ENCODE data around the gene ARVCF. TPM values are rescaled to one million over a fixed set of nuclear protein-coding genes. Genes with fewer than 3 reads are reported as not detected.

ARVCF gene
- total and polyA plus RNA-seq, 9 of the 15 experiments (the other 6 are each of a cell fraction or from before 2014, with no cell fraction given) = 0.03 to 97.4 (median 15.6) TPM

DNA sequence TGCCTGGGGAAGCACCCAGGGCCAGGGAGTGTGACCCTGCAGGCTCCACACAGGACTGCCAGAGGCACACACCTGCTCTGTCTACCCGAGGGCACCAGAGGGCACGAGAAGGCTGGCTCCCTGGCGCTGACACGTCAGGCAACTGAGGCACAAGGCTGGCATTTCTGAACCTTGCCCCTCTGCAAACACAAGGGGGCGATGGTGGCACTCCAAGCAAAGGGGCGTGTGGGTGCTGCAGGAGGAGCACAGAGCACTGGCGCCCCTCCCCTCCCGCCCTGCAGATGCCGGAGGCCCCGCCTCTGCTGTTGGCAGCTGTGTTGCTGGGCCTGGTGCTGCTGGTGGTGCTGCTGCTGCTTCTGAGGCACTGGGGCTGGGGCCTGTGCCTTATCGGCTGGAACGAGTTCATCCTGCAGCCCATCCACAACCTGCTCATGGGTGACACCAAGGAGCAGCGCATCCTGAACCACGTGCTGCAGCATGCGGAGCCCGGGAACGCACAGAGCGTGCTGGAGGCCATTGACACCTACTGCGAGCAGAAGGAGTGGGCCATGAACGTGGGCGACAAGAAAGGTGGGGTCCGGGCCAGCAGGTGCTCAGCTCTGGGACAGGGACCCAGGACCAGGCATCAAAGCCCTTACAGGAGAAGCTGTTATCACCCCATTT, 54.2 kb downstream of the ARVCF start (continued):
- no peak for TF ChIP-seq ZNF134 (CRISPR knock-in tag; conservative IDR thresholded peaks at IDR 0.05)
- TF ChIP-seq, protein P1, sequence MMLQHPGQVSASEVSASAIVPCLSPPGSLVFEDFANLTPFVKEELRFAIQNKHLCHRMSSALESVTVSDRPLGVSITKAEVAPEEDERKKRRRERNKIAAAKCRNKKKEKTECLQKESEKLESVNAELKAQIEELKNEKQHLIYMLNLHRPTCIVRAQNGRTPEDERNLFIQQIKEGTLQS (IDR thresholded peaks at IDR 0.05) = no peak
- TF ChIP-seq, protein P1 (CRISPR knock-in tag; conservative IDR thresholded peaks at IDR 0.05) = 0 out of 2 replicates have a peak, but pooled peaks have one; percentile 27
- TF ChIP-seq ZNF668 (CRISPR knock-in tag; IDR thresholded peaks at IDR 0.05) = no peak
- peak; percentile 52; the same call in 1 of the 2 replicates for TF ChIP-seq TOE1 (IDR thresholded peaks at IDR 0.05; ENCODE audit: borderline replicate concordance)
- TF ChIP-seq TOE1 (CRISPR knock-in tag; IDR thresholded peaks at IDR 0.05; ENCODE audit: borderline replicate concordance, low read depth) = no peak
- no peak for TF ChIP-seq ZKSCAN3 (CRISPR knock-in tag; IDR thresholded peaks at IDR 0.05)
- no peak for TF ChIP-seq CHD4 (IDR thresholded peaks at IDR 0.05; ENCODE audit: insufficient read depth, insufficient replicate concordance, low read depth, low read length, poor library complexity, severe bottlenecking)
- TF ChIP-seq MBD1 (CRISPR knock-in tag; IDR thresholded peaks at IDR 0.05) = no peak
- TF ChIP-seq TCF3 (CRISPR knock-in tag; IDR thresholded peaks at IDR 0.05) = no peak
- TF ChIP-seq TAF1 (IDR thresholded peaks at IDR 0.05; ENCODE audit: control insufficient read depth, extremely low read depth, insufficient read depth, low read length, severe bottlenecking) = no peak
- TF ChIP-seq, protein P2, sequence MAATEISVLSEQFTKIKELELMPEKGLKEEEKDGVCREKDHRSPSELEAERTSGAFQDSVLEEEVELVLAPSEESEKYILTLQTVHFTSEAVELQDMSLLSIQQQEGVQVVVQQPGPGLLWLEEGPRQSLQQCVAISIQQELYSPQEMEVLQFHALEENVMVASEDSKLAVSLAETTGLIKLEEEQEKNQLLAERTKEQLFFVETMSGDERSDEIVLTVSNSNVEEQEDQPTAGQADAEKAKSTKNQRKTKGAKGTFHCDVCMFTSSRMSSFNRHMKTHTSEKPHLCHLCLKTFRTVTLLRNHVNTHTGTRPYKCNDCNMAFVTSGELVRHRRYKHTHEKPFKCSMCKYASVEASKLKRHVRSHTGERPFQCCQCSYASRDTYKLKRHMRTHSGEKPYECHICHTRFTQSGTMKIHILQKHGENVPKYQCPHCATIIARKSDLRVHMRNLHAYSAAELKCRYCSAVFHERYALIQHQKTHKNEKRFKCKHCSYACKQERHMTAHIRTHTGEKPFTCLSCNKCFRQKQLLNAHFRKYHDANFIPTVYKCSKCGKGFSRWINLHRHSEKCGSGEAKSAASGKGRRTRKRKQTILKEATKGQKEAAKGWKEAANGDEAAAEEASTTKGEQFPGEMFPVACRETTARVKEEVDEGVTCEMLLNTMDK (IDR thresholded peaks at IDR 0.05; ENCODE audit: borderline replicate concordance, insufficient read depth, low read depth, low read length, poor library complexity, severe bottlenecking) = peak; percentile 84
- TF ChIP-seq RBM14 (IDR thresholded peaks at IDR 0.05; ENCODE audit: borderline replicate concordance, insufficient read depth, low read depth, low read length) = no peak
- TF ChIP-seq RAD21 (CRISPR knock-in tag; conservative IDR thresholded peaks at IDR 0.05 in 1 of 2, IDR thresholded peaks at IDR 0.05 in 1 of 2) = peak; percentile 45 to 79; a peak in 3 of 4 replicates

Data from K562 (cell line).